C4-2B (cell line): ENCODE measurements around the gene LAPTM5.

Source experiments
- CTCF ChIP-seq: fragments of 450-650 bp; conservative IDR thresholded peaks from 2 replicates; pipeline ENCODE4 v1.5.1; 2017; ENCODE audit warnings: mild to moderate bottlenecking
- ZFX ChIP-seq: fragments of 450-650 bp; IDR thresholded peaks from 2 replicates; pipeline ENCODE4 v1.6.1; 2017

- TF ChIP-seq CTCF (no peak), ZFX (no peak)
Observed at GRCh38 chr1:30774550-30775432, 17.2 kb upstream of the LAPTM5 start.
